ENCODE results near the gene S100A9. TPM values are rescaled to one million over a fixed set of nuclear protein-coding genes. Genes with fewer than 3 reads are reported as not detected.
"Not testable (repeated sequence)": the region's sequence is repeated elsewhere in the genome, so short reads cannot be mapped to it uniquely, and the experiment has no call there.

The S100A9 gene
- polyA plus RNA-seq, 1 donor from 2014 or later = not detected

DNA sequence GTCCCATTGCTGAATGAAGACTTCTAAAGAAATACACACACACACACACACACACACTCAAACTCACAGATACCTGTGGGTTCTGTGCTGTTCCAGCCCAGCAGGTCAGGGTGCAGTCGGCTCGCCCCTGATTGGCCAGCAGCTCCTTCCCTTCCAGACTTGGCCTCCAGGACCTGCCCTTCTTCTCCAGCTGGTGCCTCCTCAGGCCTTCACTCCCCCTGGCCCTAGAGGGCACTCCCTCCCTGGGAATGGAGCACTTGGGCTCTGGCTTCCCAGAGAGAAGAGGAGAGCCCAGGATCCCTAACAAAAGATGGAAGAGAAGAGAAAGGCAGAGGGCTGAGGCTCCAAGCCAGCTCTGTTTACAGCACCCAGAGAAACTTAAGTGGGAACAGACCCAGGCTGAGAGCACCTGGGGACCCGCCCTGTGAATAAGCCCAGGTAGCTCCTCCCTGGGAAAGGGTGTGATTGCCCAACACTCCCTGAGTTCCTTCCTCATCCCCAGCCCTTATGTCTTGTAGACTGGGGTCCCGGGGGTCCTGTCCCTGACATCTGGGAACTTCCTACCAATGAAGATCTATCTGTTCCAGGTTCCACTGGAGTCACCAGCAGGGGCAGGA is 45.0 kb upstream of the S100A9 start, which contains the start of gene PGLYRP3:
TSS of gene PGLYRP3 (minus strand) at position 383 of the 617 bp plus-strand sequence. CDS start 2,287 bp downstream, outside the sequence.
- H3K9me2 ChIP-seq (ENCODE audit: insufficient read depth, low read length) = no peaks in the 10 kb centered on the region
- H3K9ac ChIP-seq (ENCODE audit: low read length) = no peak within 1 kb of the TSS
- no peaks in the 10 kb centered on the region for H4K20me1 ChIP-seq (ENCODE audit: insufficient read depth)
- no peaks in the 10 kb centered on the region for H3K9me3 ChIP-seq (ENCODE audit: low read length)
- H3K4me2 ChIP-seq (ENCODE audit: low read length) = no peak within 1 kb of the TSS
- H3K27me3 ChIP-seq (ENCODE audit: insufficient read depth, low read depth, low read length) = no peaks in the 10 kb centered on the region
- H3K36me3 ChIP-seq (ENCODE audit: insufficient read depth, low read length) = no peaks in the 10 kb centered on the region
- no peaks in the 10 kb centered on the region for H3F3A ChIP-seq (ENCODE audit: insufficient read depth, low read length, poor library complexity, severe bottlenecking)
- no peaks in the 10 kb centered on the region for H3K79me2 ChIP-seq (replicated peaks; ENCODE audit: insufficient read depth, low read length)
- TF ChIP-seq POLR2AphosphoS5 (IDR thresholded peaks at IDR 0.05) (no peak), TAF1 (IDR thresholded peaks at IDR 0.05; ENCODE audit: low read depth) (no peak)
- TF ChIP-seq, protein P1, sequence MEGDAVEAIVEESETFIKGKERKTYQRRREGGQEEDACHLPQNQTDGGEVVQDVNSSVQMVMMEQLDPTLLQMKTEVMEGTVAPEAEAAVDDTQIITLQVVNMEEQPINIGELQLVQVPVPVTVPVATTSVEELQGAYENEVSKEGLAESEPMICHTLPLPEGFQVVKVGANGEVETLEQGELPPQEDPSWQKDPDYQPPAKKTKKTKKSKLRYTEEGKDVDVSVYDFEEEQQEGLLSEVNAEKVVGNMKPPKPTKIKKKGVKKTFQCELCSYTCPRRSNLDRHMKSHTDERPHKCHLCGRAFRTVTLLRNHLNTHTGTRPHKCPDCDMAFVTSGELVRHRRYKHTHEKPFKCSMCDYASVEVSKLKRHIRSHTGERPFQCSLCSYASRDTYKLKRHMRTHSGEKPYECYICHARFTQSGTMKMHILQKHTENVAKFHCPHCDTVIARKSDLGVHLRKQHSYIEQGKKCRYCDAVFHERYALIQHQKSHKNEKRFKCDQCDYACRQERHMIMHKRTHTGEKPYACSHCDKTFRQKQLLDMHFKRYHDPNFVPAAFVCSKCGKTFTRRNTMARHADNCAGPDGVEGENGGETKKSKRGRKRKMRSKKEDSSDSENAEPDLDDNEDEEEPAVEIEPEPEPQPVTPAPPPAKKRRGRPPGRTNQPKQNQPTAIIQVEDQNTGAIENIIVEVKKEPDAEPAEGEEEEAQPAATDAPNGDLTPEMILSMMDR (IDR thresholded peaks at IDR 0.05; ENCODE audit: poor library complexity, severe bottlenecking) = no peak
- H3K4me3 ChIP-seq (ENCODE audit: low read length) = no peak within 1 kb of the TSS
- no peak within 1 kb of the TSS for H3K27ac ChIP-seq (ENCODE audit: low read length)
- H2AFZ ChIP-seq (ENCODE audit: low read depth, low read length) = no peak within 1 kb of the TSS

DNA sequence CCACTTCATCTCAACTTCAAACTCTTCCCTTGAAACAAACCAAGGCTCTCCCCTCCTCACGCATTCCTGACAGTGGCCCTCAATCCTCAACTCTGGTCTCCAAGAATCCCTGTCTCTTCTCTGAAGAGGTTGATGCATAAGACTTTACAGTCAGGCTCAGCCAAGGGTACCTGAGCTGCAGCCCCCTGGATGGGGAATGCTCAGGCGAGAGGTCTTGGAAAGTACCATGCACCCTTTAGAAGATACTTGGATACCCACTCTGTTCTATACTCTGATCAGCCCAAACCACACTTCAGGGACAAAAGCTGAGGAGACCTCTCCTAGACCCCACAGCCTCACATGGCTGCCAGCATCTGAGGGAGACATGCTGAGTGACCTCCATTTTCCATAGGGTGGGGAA is 44.4 kb upstream of the S100A9 start:
- Histone ChIP-seq H3K4me2 (ENCODE audit: low read length) (no peak overlapping the region), H2AFZ (ENCODE audit: low read depth, low read length) (no peak overlapping the region), H3K9me3 (ENCODE audit: low read length) (no peaks in the 10 kb centered on the region)

DNA sequence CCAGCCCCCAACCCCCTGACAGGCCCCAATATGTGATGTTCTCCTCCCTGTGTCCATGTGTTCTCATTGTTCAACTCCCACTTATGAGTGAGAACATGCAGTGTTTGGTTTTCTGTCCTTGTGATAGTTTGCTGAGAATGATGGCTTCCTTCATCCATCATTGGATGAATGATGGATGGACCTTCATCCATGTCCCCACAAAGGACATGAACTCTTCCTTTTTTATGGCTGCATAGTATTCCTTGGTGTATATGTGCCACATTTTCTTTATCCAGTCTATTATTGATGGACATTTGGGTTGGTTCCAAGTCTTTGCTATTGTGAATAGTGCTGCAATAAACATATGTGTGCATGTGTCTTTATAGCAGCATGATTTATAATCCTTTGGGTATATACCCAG is 43.3 kb upstream of the S100A9 start:
- H4K20me1 ChIP-seq (ENCODE audit: insufficient read depth); H3K27me3 ChIP-seq (ENCODE audit: insufficient read depth, low read depth, low read length); H3K9ac ChIP-seq (ENCODE audit: low read length); H3K79me2 ChIP-seq (replicated peaks; ENCODE audit: insufficient read depth, low read length); H2AFZ ChIP-seq (ENCODE audit: low read depth, low read length); H3K4me3 ChIP-seq (ENCODE audit: low read length); H3K4me2 ChIP-seq (ENCODE audit: low read length); H3K27ac ChIP-seq (ENCODE audit: low read length); H3F3A ChIP-seq (ENCODE audit: insufficient read depth, low read length, poor library complexity, severe bottlenecking); H3K9me3 ChIP-seq (ENCODE audit: low read length); H3K36me3 ChIP-seq (ENCODE audit: insufficient read depth, low read length); H3K9me2 ChIP-seq (ENCODE audit: insufficient read depth, low read length): not testable (repeated sequence)

More for the DNA sequence above, 44.4 kb upstream of the S100A9 start:
- Histone ChIP-seq H3K36me3 (ENCODE audit: insufficient read depth, low read length) (no peaks in the 10 kb centered on the region), H4K20me1 (ENCODE audit: insufficient read depth) (no peaks in the 10 kb centered on the region), H3K9me2 (ENCODE audit: insufficient read depth, low read length) (no peaks in the 10 kb centered on the region), H3K9ac (ENCODE audit: low read length) (no peak overlapping the region), H3K27me3 (ENCODE audit: insufficient read depth, low read depth, low read length) (no peaks in the 10 kb centered on the region), H3K4me3 (ENCODE audit: low read length) (no peak overlapping the region), H3K79me2 (replicated peaks; ENCODE audit: insufficient read depth, low read length) (no peaks in the 10 kb centered on the region), H3K27ac (ENCODE audit: low read length) (no peak overlapping the region), H3F3A (ENCODE audit: insufficient read depth, low read length, poor library complexity, severe bottlenecking) (no peaks in the 10 kb centered on the region)
- TF ChIP-seq MXI1 (conservative IDR thresholded peaks at IDR 0.05; ENCODE audit: poor library complexity, severe bottlenecking) (no peak), EZH2 (IDR thresholded peaks at IDR 0.05; ENCODE audit: borderline replicate concordance, insufficient read depth, low read length, poor library complexity, severe bottlenecking) (no peak)

DNA sequence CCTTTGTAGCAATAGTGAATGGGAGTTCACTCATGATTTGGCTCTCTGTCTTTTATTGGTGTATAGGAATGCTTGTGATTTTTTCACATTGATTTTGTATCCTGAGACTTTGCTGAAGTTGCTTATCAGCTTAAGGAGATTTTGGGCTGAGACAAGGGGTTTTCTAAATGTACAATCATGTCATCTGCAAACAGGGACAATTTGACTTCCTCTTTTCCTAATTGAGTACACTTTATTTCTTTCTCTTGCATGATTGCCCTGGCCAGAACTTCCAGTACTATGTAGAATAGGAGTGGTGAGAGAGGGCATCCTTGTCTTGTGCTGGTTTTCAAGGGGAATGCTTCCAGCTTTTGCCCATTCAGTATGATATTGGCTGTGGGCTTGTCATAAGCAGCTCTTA is 41.6 kb upstream of the S100A9 start:
- not testable (repeated sequence) for H3K4me3 ChIP-seq (ENCODE audit: low read length); H2AFZ ChIP-seq (ENCODE audit: low read depth, low read length); H3K27ac ChIP-seq (ENCODE audit: low read length); H3F3A ChIP-seq (ENCODE audit: insufficient read depth, low read length, poor library complexity, severe bottlenecking); H3K79me2 ChIP-seq (replicated peaks; ENCODE audit: insufficient read depth, low read length); H3K36me3 ChIP-seq (ENCODE audit: insufficient read depth, low read length); H3K9me2 ChIP-seq (ENCODE audit: insufficient read depth, low read length); H3K9ac ChIP-seq (ENCODE audit: low read length); H3K9me3 ChIP-seq (ENCODE audit: low read length); H3K4me2 ChIP-seq (ENCODE audit: low read length); H3K27me3 ChIP-seq (ENCODE audit: insufficient read depth, low read depth, low read length); H4K20me1 ChIP-seq (ENCODE audit: insufficient read depth)

DNA sequence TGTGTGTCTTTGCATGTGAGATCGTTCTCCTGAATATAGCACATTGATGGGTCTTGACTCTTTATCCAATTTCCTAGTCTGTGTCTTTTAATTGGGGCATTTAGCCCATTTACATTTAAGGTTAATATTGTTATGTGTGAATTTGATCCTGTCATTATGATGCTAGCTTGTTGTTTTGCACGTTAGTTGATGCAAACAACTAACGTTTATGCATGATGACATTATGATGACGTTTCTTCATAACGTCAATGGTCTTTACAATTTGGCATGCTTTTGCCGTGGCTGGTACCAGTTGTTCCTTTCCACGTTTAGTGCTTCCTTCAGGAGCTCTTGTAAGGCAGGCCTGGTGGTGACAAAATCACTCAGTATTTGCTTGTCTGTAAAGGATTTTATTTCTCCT is 39.5 kb upstream of the S100A9 start:
- not testable (repeated sequence) for H3K9ac ChIP-seq (ENCODE audit: low read length); H2AFZ ChIP-seq (ENCODE audit: low read depth, low read length); H3K27ac ChIP-seq (ENCODE audit: low read length); H4K20me1 ChIP-seq (ENCODE audit: insufficient read depth); H3K4me2 ChIP-seq (ENCODE audit: low read length); H3K4me3 ChIP-seq (ENCODE audit: low read length); H3F3A ChIP-seq (ENCODE audit: insufficient read depth, low read length, poor library complexity, severe bottlenecking); H3K9me3 ChIP-seq (ENCODE audit: low read length); H3K36me3 ChIP-seq (ENCODE audit: insufficient read depth, low read length); H3K27me3 ChIP-seq (ENCODE audit: insufficient read depth, low read depth, low read length); H3K9me2 ChIP-seq (ENCODE audit: insufficient read depth, low read length); H3K79me2 ChIP-seq (replicated peaks; ENCODE audit: insufficient read depth, low read length)

Measured in neural cell (in vitro differentiated cells).